Measurements from ENCODE around the gene SLC38A4.

Gene SLC38A4

DNA sequence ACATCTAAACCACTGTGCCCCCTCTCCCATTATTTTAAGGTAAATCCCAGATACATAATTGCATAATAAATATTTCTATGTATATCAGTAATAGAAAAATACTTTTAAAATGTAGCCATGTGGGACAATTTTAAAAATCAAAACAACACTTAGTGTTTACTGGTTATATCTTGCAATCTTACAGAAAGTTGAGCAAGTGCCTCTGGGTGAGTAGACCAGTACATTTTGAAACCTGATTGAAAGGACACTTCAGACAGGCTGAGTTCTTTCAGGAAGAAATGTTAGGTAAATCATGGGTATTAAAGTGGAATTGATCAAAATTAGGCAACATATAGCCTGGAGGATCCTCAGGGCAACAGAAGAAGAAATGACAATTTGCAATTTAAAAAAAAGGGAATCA lies 7.2 kb downstream of the SLC38A4 start:
- TF ChIP-seq POLR2AphosphoS5 (IDR thresholded peaks at IDR 0.05; ENCODE audit: low read depth, low read length) (no peak), SIN3A (IDR thresholded peaks at IDR 0.05; ENCODE audit: borderline replicate concordance, insufficient read depth, low read length) (no peak), FOXP2 (optimal IDR thresholded peaks at IDR 0.05; ENCODE audit: borderline replicate concordance, extremely low read depth, extremely low read length, insufficient read depth) (no peak), TAF1 (IDR thresholded peaks at IDR 0.05; ENCODE audit: borderline replicate concordance, insufficient read depth, low read length) (no peak)
- TF ChIP-seq, protein P1, sequence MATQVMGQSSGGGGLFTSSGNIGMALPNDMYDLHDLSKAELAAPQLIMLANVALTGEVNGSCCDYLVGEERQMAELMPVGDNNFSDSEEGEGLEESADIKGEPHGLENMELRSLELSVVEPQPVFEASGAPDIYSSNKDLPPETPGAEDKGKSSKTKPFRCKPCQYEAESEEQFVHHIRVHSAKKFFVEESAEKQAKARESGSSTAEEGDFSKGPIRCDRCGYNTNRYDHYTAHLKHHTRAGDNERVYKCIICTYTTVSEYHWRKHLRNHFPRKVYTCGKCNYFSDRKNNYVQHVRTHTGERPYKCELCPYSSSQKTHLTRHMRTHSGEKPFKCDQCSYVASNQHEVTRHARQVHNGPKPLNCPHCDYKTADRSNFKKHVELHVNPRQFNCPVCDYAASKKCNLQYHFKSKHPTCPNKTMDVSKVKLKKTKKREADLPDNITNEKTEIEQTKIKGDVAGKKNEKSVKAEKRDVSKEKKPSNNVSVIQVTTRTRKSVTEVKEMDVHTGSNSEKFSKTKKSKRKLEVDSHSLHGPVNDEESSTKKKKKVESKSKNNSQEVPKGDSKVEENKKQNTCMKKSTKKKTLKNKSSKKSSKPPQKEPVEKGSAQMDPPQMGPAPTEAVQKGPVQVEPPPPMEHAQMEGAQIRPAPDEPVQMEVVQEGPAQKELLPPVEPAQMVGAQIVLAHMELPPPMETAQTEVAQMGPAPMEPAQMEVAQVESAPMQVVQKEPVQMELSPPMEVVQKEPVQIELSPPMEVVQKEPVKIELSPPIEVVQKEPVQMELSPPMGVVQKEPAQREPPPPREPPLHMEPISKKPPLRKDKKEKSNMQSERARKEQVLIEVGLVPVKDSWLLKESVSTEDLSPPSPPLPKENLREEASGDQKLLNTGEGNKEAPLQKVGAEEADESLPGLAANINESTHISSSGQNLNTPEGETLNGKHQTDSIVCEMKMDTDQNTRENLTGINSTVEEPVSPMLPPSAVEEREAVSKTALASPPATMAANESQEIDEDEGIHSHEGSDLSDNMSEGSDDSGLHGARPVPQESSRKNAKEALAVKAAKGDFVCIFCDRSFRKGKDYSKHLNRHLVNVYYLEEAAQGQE (IDR thresholded peaks at IDR 0.05; ENCODE audit: insufficient read depth in 1 of 2, low read depth in 2 of 2, low read length in 2 of 2), result no peak

DNA sequence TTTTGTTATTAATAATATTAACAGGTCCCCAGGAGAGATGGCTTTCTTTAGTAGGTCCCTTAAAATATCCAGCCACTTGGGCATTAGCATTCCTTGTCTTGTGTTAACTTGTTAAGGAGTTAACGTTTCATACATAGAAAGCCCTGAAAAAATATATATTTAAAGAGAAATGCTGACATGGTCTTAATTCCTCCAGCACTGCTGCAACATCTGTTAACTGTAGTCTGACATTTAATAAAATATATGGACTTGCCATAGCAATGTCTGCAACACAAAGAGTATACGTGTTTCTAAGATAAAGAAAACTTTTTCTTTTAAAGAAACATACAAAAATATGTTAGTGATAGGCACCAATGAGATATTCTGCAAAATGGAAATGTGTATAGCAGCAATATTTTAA lies 10.0 kb downstream of the SLC38A4 start:
- TF ChIP-seq FOXP2 (optimal IDR thresholded peaks at IDR 0.05; ENCODE audit: borderline replicate concordance, extremely low read depth, extremely low read length, insufficient read depth) (no peak), SIN3A (IDR thresholded peaks at IDR 0.05; ENCODE audit: borderline replicate concordance, insufficient read depth, low read length) (no peak), TAF1 (IDR thresholded peaks at IDR 0.05; ENCODE audit: borderline replicate concordance, insufficient read depth, low read length) (no peak), POLR2AphosphoS5 (IDR thresholded peaks at IDR 0.05; ENCODE audit: low read depth, low read length) (no peak)
- TF ChIP-seq, protein P1 (IDR thresholded peaks at IDR 0.05; ENCODE audit: insufficient read depth in 1 of 2, low read depth in 2 of 2, low read length in 2 of 2), result no peak

DNA sequence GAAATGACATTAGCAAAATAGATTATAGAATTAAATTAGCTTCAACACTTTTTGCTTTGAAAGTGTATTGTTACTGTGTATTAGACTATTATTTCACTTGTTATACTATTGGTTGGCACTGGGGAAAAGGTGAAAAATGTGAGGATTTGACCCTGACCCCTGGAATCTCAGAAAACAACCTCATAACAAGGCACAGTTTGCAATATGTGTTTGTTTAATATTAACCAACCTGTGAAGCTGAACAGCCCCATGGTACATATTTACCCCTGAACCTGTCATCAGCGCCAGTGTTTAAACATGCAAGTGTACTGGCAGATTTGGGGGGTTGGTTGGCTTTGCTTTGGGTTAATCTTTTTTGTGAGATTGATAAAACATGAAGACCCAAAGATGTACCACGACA lies 11.7 kb downstream of the SLC38A4 start:
- TF ChIP-seq FOXP2 (optimal IDR thresholded peaks at IDR 0.05; ENCODE audit: borderline replicate concordance, extremely low read depth, extremely low read length, insufficient read depth) (no peak), TAF1 (IDR thresholded peaks at IDR 0.05; ENCODE audit: borderline replicate concordance, insufficient read depth, low read length) (no peak), POLR2AphosphoS5 (IDR thresholded peaks at IDR 0.05; ENCODE audit: low read depth, low read length) (no peak), SIN3A (IDR thresholded peaks at IDR 0.05; ENCODE audit: borderline replicate concordance, insufficient read depth, low read length) (no peak)
- TF ChIP-seq, protein P1 (IDR thresholded peaks at IDR 0.05; ENCODE audit: insufficient read depth in 1 of 2, low read depth in 2 of 2, low read length in 2 of 2), result no peak

DNA sequence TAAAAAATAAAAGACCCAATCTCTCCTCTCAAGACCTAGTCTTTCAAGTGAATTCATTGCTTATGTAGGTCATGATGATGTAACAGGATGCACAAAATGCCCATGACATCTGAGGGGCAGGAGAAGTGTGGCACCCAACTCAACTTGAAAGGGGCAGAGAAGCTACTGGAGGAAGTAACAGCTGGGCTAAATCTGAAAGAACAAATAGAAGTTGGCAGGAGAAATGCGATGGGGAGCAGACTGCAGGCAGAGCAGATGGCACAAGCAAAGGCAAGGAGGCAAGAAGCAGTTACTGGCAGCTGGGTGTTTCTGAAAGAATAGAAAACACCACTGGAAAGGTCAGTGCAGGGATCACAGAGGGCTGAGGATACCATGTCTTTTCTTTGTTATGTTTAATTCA lies 14.6 kb downstream of the SLC38A4 start:
- TF ChIP-seq, protein P1 (IDR thresholded peaks at IDR 0.05; ENCODE audit: insufficient read depth in 1 of 2, low read depth in 2 of 2, low read length in 2 of 2), result no peak
- no peak for TF ChIP-seq FOXP2 (optimal IDR thresholded peaks at IDR 0.05; ENCODE audit: borderline replicate concordance, extremely low read depth, extremely low read length, insufficient read depth)
- TF ChIP-seq TAF1 (IDR thresholded peaks at IDR 0.05; ENCODE audit: borderline replicate concordance, insufficient read depth, low read length), result no peak
- TF ChIP-seq POLR2AphosphoS5 (IDR thresholded peaks at IDR 0.05; ENCODE audit: low read depth, low read length), result no peak
- no peak for TF ChIP-seq SIN3A (IDR thresholded peaks at IDR 0.05; ENCODE audit: borderline replicate concordance, insufficient read depth, low read length)

Data from PFSK-1 (cell line).